ENCODE results near the gene NEMF.

NEMF gene

DNA sequence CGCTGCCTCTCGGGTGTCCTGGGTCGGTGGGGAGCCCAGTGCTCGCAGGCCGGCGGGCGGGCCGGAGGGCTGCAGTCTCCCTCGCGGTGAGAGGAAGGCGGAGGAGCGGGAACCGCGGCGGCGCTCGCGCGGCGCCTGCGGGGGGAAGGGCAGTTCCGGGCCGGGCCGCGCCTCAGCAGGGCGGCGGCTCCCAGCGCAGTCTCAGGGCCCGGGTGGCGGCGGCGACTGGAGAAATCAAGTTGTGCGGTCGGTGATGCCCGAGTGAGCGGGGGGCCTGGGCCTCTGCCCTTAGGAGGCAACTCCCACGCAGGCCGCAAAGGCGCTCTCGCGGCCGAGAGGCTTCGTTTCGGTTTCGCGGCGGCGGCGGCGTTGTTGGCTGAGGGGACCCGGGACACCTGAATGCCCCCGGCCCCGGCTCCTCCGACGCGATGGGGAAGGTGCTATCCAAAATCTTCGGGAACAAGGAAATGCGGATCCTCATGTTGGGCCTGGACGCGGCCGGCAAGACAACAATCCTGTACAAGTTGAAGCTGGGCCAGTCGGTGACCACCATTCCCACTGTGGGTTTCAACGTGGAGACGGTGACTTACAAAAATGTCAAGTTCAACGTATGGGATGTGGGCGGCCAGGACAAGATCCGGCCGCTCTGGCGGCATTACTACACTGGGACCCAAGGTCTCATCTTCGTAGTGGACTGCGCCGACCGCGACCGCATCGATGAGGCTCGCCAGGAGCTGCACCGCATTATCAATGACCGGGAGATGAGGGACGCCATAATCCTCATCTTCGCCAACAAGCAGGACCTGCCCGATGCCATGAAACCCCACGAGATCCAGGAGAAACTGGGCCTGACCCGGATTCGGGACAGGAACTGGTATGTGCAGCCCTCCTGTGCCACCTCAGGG lies 41.0 kb upstream of the NEMF start:
- Histone ChIP-seq H3K79me2 (peaks cover 13% of the 10 kb centered on the region), H3K36me3 (ENCODE audit: control insufficient read depth, insufficient read depth, low read length) (no peaks in the 10 kb centered on the region), H3K4me2 (ENCODE audit: low read length) (peak overlapping the region; percentile 54), H3K27me3 (ENCODE audit: control insufficient read depth, insufficient read depth, low read length) (no peaks in the 10 kb centered on the region), H2AFZ (peak overlapping the region; percentile 86), H3K4me3 (ENCODE audit: low read depth, low read length) (peak overlapping the region; percentile 99), H3K9me3 (ENCODE audit: control insufficient read depth, low read length) (no peaks in the 10 kb centered on the region), H3K4me1 (peaks cover 13% of the 10 kb centered on the region), H3K27ac (peak overlapping the region; percentile 98), H3K9ac (peak overlapping the region; percentile 99)
- TF ChIP-seq, protein P1, sequence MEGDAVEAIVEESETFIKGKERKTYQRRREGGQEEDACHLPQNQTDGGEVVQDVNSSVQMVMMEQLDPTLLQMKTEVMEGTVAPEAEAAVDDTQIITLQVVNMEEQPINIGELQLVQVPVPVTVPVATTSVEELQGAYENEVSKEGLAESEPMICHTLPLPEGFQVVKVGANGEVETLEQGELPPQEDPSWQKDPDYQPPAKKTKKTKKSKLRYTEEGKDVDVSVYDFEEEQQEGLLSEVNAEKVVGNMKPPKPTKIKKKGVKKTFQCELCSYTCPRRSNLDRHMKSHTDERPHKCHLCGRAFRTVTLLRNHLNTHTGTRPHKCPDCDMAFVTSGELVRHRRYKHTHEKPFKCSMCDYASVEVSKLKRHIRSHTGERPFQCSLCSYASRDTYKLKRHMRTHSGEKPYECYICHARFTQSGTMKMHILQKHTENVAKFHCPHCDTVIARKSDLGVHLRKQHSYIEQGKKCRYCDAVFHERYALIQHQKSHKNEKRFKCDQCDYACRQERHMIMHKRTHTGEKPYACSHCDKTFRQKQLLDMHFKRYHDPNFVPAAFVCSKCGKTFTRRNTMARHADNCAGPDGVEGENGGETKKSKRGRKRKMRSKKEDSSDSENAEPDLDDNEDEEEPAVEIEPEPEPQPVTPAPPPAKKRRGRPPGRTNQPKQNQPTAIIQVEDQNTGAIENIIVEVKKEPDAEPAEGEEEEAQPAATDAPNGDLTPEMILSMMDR (IDR thresholded peaks at IDR 0.05) = no peak

DNA sequence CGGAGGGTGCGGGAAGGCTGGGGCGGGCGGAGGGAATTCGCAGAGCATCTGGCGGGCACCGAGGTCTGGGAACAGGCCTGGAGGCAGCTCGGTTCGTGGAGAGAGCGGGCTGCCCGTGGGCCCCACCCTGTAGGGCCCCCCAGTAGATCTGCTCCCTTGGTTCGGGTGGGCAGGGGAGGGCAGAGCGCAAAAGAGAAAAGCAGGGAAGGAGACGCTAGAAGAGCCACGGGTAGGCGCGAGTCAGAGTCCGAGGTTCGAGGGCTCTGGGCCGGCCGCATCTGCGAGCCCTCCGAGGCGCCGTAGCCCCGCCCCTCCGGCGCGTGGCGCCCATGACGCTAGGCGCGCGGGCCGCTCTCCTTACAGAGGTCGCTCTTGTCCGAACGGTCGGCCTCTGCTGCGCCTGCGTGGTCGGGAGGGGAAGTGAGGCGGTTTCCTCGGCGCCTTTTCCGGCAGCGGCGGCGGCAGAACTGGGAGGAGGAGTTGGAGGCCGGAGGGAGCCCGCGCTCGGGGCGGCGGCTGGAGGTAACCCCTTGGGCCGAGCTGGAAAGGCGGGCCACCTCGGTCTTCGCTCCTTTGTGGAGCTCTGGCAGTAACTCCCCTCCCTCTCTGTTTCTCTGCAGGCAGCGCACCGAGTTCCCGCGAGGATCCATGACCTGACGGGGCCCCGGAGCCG lies 40.2 kb upstream of the NEMF start, which contains the start of gene ARF6:
Gene ARF6 (plus strand): TSS at position 447 of the 673 bp plus-strand sequence. CDS start 655 bp downstream, outside the sequence.
- no peaks in the 10 kb centered on the region for H3K9me3 ChIP-seq (ENCODE audit: control insufficient read depth, low read length)
- peaks cover 13% of the 10 kb centered on the region for H3K79me2 ChIP-seq
- TF ChIP-seq, protein P1 (IDR thresholded peaks at IDR 0.05) = peak; percentile 29
- H3K27ac ChIP-seq = peak within 1 kb of the TSS; percentile 98
- peak within 1 kb of the TSS; percentile 99 for H3K4me3 ChIP-seq (ENCODE audit: low read depth, low read length)
- peak within 1 kb of the TSS; percentile 74 for H3K4me2 ChIP-seq (ENCODE audit: low read length)
- H3K36me3 ChIP-seq (ENCODE audit: control insufficient read depth, insufficient read depth, low read length) = no peaks in the 10 kb centered on the region
- H3K4me1 ChIP-seq = peaks cover 11% of the 10 kb centered on the region
- no peaks in the 10 kb centered on the region for H3K27me3 ChIP-seq (ENCODE audit: control insufficient read depth, insufficient read depth, low read length)
- H3K9ac ChIP-seq = peak within 1 kb of the TSS; percentile 99
- H2AFZ ChIP-seq = peak within 1 kb of the TSS; percentile 86

DNA sequence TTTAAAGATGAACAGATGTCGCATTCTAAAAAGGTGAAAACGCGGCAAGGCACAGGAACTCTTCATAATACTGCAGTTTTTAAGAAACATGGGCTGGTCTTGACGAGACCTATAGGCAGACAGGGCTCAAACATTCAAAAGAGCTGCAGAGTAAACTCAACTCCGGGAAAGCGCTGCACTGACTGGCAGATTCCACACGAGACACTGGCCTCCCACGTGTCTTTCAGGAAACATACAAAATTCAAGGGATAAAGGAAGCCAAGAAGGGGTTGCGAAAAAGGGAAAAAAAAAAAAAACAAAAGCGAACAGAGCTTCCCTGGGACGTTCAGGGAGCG lies 39.7 kb upstream of the NEMF start:
- H3K4me1 ChIP-seq = peaks cover 9% of the 10 kb centered on the region
- H2AFZ ChIP-seq = peak overlapping the region; percentile 86
- H3K27ac ChIP-seq = peak overlapping the region; percentile 98
- H3K4me3 ChIP-seq (ENCODE audit: low read depth, low read length) = peak overlapping the region; percentile 99
- H3K36me3 ChIP-seq (ENCODE audit: control insufficient read depth, insufficient read depth, low read length) = no peaks in the 10 kb centered on the region
- peak overlapping the region; percentile 39 for H3K9ac ChIP-seq
- peaks cover 13% of the 10 kb centered on the region for H3K79me2 ChIP-seq
- no peaks in the 10 kb centered on the region for H3K27me3 ChIP-seq (ENCODE audit: control insufficient read depth, insufficient read depth, low read length)
- no peaks in the 10 kb centered on the region for H3K9me3 ChIP-seq (ENCODE audit: control insufficient read depth, low read length)
- H3K4me2 ChIP-seq (ENCODE audit: low read length) = peak overlapping the region; percentile 74
- TF ChIP-seq, protein P1 (IDR thresholded peaks at IDR 0.05) = no peak

DNA sequence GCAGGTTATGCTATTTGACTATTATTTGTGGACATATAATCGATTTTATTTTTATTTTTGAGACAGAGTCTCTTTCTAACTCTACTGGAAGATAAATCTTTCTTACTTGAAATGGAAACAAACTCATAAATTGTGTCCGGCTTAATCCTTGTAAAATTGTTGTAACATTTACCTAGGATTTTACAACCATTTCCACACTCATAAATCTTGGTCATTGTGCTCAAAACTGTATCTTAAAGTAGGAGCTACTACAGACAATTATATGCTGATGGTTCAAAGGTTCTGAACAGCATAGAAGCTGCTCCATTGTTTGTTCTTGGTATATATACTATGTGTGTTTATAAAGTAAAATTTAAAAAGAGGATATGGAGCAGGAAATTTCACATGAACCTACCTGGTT lies 35.7 kb upstream of the NEMF start:
- Histone ChIP-seq H3K4me2 (ENCODE audit: low read length) (no peak overlapping the region), H3K36me3 (ENCODE audit: control insufficient read depth, insufficient read depth, low read length) (no peaks in the 10 kb centered on the region), H2AFZ (no peak overlapping the region), H3K9me3 (ENCODE audit: control insufficient read depth, low read length) (no peaks in the 10 kb centered on the region), H3K9ac (no peak overlapping the region), H3K79me2 (no peaks in the 10 kb centered on the region), H3K27me3 (ENCODE audit: control insufficient read depth, insufficient read depth, low read length) (no peaks in the 10 kb centered on the region), H3K4me1 (no peaks in the 10 kb centered on the region), H3K27ac (no peak overlapping the region), H3K4me3 (ENCODE audit: low read depth, low read length) (no peak overlapping the region)
- TF ChIP-seq, protein P1 (IDR thresholded peaks at IDR 0.05) = no peak
